Nephron progenitor cell (in vitro differentiated cells): ENCODE results near the gene PDE4D.
A peak's percentile ranks its signal among the peaks of the same experiment; 100 is the strongest.
"Not testable (repeated sequence)": the region's sequence is repeated elsewhere in the genome, so short reads cannot be mapped to it uniquely, and the experiment has no call there.

Source experiments
- DNase-seq: peaks from one replicate; pipeline ENCODE4 v3.0.0; 2021
- H3K27ac Mint-ChIP-seq: 2 replicates; pipeline ENCODE4 v1.8.0; 2021; ENCODE audit warnings: mild to moderate bottlenecking, moderate library complexity, mixed read lengths
- H3K27me3 Mint-ChIP-seq: 2 replicates; pipeline ENCODE4 v1.8.0; 2021; ENCODE audit warnings: mild to moderate bottlenecking, low read depth, mixed read lengths; ENCODE audit not compliant: poor library complexity
- H3K36me3 Mint-ChIP-seq: 2 replicates; pipeline ENCODE4 v1.8.0; 2021; ENCODE audit warnings: low read depth, mixed read lengths
- H3K4me1 Mint-ChIP-seq: 2 replicates; pipeline ENCODE4 v1.8.0; 2021; ENCODE audit warnings: mixed read lengths
- H3K4me3 Mint-ChIP-seq: 2 replicates; pipeline ENCODE4 v1.8.0; 2021; ENCODE audit warnings: mild to moderate bottlenecking, moderate library complexity, mixed read lengths
- H3K9me3 Mint-ChIP-seq: 2 replicates; pipeline ENCODE4 v1.8.0; 2021; ENCODE audit warnings: mild to moderate bottlenecking, moderate library complexity, mixed read lengths
- TF ChIP-seq, protein P1 (sequence below): fragments of 200-600 bp; sonication (generic); IDR thresholded peaks from 2 replicates; pipeline ENCODE4 v1.5.0; 2021; ENCODE audit warnings: antibody characterized with exemption

The PDE4D gene

DNA sequence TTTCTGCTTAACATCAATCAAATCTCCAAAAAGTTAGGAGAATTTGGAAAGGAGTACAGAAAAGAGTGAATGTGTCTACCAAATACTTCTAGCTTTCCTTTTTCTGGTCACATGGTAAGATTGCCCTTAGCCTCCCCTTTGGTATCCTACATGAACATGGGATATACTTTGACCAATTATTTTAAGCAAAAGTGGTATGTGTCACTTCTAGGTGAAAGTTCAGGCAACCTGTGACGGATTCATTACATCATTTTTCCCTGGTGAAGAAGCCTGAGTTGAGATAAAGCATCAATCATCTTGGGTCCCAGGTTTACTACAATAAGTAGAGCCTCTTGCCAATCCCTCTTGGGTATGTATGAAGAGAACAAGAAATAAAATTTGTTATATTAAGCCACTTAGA lies 419.2 kb downstream of the PDE4D start:
- Mint-ChIP-seq H3K4me3 (no peak overlapping the region), H3K27me3 (no peaks in the 10 kb centered on the region), H3K9me3 (no peaks in the 10 kb centered on the region), H3K27ac (no peak overlapping the region), H3K4me1 (peaks cover 22% of the 10 kb centered on the region), H3K36me3 (no peaks in the 10 kb centered on the region)
- no peak for DNase-seq
- TF ChIP-seq, protein P1, sequence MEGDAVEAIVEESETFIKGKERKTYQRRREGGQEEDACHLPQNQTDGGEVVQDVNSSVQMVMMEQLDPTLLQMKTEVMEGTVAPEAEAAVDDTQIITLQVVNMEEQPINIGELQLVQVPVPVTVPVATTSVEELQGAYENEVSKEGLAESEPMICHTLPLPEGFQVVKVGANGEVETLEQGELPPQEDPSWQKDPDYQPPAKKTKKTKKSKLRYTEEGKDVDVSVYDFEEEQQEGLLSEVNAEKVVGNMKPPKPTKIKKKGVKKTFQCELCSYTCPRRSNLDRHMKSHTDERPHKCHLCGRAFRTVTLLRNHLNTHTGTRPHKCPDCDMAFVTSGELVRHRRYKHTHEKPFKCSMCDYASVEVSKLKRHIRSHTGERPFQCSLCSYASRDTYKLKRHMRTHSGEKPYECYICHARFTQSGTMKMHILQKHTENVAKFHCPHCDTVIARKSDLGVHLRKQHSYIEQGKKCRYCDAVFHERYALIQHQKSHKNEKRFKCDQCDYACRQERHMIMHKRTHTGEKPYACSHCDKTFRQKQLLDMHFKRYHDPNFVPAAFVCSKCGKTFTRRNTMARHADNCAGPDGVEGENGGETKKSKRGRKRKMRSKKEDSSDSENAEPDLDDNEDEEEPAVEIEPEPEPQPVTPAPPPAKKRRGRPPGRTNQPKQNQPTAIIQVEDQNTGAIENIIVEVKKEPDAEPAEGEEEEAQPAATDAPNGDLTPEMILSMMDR, result no peak

DNA sequence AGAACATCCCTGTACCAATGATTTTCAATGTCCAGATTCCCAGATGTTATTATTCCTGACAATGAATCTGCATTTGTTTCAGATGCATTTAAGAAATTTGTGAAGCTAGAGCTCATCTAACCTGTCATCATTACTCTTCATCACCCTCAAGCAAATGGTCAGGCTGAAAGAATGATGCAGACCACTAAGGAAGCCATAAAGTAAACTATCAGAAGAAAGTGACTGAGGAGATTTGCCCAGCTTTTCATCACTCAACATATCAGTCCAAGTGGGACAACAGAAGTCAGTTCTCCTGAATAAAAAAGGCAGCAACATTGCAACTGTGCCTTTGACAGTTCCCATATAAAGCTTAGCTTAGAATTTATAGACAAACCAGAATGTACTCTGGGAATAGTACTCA lies 419.9 kb downstream of the PDE4D start:
- DNase-seq, result no peak
- TF ChIP-seq, protein P1, result no peak
- no peaks in the 10 kb centered on the region for H3K9me3 Mint-ChIP-seq
- no peak overlapping the region for H3K27ac Mint-ChIP-seq
- H3K36me3 Mint-ChIP-seq, result no peaks in the 10 kb centered on the region
- H3K27me3 Mint-ChIP-seq, result no peaks in the 10 kb centered on the region
- no peak overlapping the region for H3K4me3 Mint-ChIP-seq
- H3K4me1 Mint-ChIP-seq, result peaks cover 22% of the 10 kb centered on the region

DNA sequence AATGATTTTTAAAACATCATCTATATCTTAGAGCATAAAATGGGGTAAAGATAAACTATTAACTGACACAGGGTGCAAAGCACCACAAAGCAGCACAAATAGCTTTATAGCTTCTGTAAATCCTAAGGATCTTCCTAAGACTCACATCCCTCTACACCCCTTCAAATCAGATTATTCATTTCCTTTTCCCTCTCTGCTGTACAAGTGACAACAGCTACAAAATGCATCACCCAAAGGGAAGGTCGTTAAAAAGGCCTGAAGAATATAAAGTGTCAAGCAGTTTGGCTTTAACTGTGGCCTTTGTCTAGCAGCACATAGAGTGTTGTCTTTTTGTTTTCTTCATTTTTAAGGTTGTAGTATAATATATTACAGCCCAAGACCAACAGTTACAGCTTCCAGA lies 422.1 kb downstream of the PDE4D start:
- TF ChIP-seq, protein P1, result no peak
- no peaks in the 10 kb centered on the region for H3K27me3 Mint-ChIP-seq
- DNase-seq, result no peak
- H3K4me1 Mint-ChIP-seq, result peaks cover 28% of the 10 kb centered on the region
- no peaks in the 10 kb centered on the region for H3K36me3 Mint-ChIP-seq
- H3K4me3 Mint-ChIP-seq, result no peak overlapping the region
- no peak overlapping the region for H3K27ac Mint-ChIP-seq
- H3K9me3 Mint-ChIP-seq, result no peaks in the 10 kb centered on the region

DNA sequence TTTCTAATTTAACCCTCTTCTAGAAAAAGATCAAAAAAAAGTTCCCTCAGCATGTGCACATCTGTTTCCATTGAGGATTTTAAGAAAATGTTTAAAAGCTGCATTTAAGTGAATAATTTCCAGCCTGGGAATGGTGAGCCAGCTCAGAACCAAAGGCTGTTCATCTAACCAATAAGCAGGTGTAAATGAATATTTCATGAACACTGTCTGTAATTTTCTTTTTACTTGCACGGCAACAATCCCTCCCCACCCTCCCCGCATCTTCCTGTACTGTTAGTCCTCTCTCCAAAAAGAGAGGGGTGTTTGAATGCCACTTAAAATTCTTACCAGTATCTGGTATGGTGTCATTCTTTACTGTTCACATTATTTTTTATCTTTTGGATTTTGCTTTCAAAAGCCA lies 425.6 kb downstream of the PDE4D start:
- TF ChIP-seq, protein P1, result no peak
- DNase-seq, result no peak
- H3K36me3 Mint-ChIP-seq, result no peaks in the 10 kb centered on the region
- peaks cover 3% of the 10 kb centered on the region for H3K27me3 Mint-ChIP-seq
- H3K4me3 Mint-ChIP-seq, result no peak overlapping the region
- no peaks in the 10 kb centered on the region for H3K9me3 Mint-ChIP-seq
- H3K4me1 Mint-ChIP-seq, result peaks cover 33% of the 10 kb centered on the region
- H3K27ac Mint-ChIP-seq, result no peak overlapping the region

DNA sequence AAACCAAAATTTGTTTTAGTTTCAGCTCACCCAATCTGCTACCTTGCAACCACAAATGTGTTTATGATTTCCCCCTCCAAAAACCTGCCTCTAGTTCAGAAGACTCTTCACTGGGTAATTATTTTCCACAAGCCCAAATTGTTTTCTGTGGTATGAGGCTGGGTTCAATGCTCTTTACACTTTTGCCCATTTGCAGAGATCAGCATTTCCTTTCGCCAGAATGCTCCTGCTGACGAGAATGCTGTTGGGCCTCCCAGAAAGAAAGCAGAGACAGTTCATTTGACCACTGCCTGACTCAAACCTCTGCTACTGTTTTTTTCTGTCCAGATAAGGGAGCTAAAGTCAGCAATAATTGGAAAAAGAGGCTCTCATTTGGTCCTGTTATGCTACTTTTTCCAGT lies 427.3 kb downstream of the PDE4D start:
- H3K36me3 Mint-ChIP-seq, result no peaks in the 10 kb centered on the region
- no peak overlapping the region for H3K4me3 Mint-ChIP-seq
- TF ChIP-seq, protein P1, result no peak
- H3K9me3 Mint-ChIP-seq, result no peaks in the 10 kb centered on the region
- H3K4me1 Mint-ChIP-seq, result peaks cover 19% of the 10 kb centered on the region
- H3K27me3 Mint-ChIP-seq, result peaks cover 6% of the 10 kb centered on the region
- peak overlapping the region; percentile 64 for H3K27ac Mint-ChIP-seq
- DNase-seq, result no peak

DNA sequence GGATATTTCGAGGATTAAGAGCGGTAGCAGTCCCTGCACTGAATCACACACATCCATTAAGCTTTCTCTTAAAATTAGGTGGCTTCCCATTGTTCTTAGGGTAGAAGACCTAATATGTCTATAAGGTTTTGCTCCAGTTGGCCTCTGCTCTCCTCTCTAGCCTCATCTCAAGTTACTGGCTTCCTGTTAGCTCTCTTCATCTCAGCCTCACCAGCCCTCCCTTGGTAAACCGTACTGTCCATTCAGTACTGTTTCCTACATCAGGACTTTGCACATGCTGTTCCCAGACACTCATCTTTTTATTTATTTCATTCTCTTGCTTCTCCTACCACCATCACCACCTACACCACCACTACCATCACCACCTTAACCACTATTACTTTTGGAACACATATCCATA lies 428.6 kb downstream of the PDE4D start:
- Mint-ChIP-seq H3K27me3 (peaks cover 6% of the 10 kb centered on the region), H3K9me3 (no peaks in the 10 kb centered on the region), H3K36me3 (no peaks in the 10 kb centered on the region), H3K27ac (no peak overlapping the region), H3K4me3 (no peak overlapping the region), H3K4me1 (peaks cover 16% of the 10 kb centered on the region)
- no peak for DNase-seq
- TF ChIP-seq, protein P1, result no peak

DNA sequence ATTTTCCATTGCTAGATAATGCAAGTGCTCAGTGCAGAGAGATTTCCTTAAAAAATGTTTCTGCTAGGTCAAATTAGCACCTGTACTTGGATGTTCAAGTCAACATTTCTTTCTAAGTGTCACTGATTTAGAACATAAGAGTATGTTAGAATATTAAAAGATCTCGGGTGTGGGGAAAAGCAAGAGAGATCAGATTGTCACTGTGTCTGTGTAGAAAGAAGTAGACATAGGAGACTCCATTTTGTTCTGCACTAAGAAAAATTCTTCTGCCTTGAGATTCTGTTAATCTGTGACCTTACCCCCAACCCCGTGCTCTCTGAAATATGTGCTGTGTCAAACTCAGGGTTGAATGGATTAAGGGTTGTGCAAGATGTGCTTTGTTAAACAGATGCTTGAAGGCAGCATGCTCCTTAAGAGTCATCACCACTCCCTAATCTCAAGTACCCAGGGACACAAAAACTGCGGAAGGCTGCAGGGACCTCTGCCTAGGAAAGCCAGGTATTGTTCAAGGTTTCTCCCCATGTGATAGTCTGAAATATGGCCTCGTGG lies 429.8 kb downstream of the PDE4D start:
- H3K27me3 Mint-ChIP-seq, result not testable (repeated sequence)

More for the DNA sequence above, 429.8 kb downstream of the PDE4D start:
- not testable (repeated sequence) for H3K27ac Mint-ChIP-seq, H3K4me3 Mint-ChIP-seq, H3K9me3 Mint-ChIP-seq, H3K36me3 Mint-ChIP-seq, DNase-seq
- H3K4me1 Mint-ChIP-seq, result peaks cover 16% of the 10 kb centered on the region
